Measurements from ENCODE around the gene SUGT1. TPM values are rescaled to one million over a fixed set of nuclear protein-coding genes. Genes with fewer than 3 reads are reported as not detected.
"Not testable (repeated sequence)": the region's sequence is repeated elsewhere in the genome, so short reads cannot be mapped to it uniquely, and the experiment has no call there.

Gene SUGT1
- total and polyA plus RNA-seq, 2 of the 13 experiments (the other 11 are each of a cell fraction or from before 2014, with no cell fraction given): 23.1 to 71.2 TPM

DNA sequence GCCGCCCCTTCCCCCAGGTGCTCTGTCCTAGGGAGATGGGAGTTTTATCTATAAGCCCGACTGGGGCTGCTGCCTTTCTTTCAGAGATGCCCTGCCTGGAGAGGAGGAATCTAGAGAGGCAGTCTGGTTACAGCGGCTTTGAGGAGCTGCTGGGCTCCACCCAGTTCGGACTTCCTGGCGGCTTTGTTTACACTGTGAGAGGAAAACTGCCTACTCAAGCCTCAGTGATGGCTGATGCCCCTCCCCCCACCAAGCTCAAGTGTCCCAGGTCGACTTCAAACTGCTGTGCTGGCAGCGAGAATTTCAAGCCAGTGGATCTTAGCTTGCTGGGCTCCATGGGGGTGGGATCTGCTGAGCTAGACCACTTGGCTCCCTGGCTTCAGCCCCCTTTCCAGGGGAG lies 68.3 kb downstream of the SUGT1 start:
- in situ Hi-C loops (cut with HindIII; ENCODE audit: extremely low pct_ligation_motif_present, low pct_unique_long_range_greater_than_20kb); H3K27ac ChIP-seq (ENCODE audit: extremely low read length, insufficient read depth, low read length); DNase-seq (ENCODE audit: low spot score); H3K9ac ChIP-seq (ENCODE audit: insufficient read depth, low read depth, low read length); H4K20me1 ChIP-seq (ENCODE audit: insufficient read depth, low read length); H3K4me3 ChIP-seq (replicated peaks in 1 of 3; ENCODE audit: insufficient read depth in 1 of 3, low read depth in 2 of 3, low read length in 3 of 3); FAIRE-seq; H3K9me3 ChIP-seq (ENCODE audit: low read length); H3K79me2 ChIP-seq (ENCODE audit: insufficient read depth, low read length); ATAC-seq; H2AFZ ChIP-seq (ENCODE audit: low read length); intact Hi-C loops (cut with micrococcal nuclease; ENCODE audit: unreplicated experiment); CTCF ChIA-PET (ENCODE audit: low intra/inter-chr PET ratio, low total read pairs); H3K36me3 ChIP-seq (replicated peaks in 1 of 2; ENCODE audit: control insufficient read depth in 1 of 2, insufficient read depth in 2 of 2, low read length in 2 of 2); H3K27me3 ChIP-seq (ENCODE audit: control insufficient read depth in 1 of 2, insufficient read depth in 2 of 2, low read length in 2 of 2); H3K4me1 ChIP-seq (ENCODE audit: insufficient read depth, low read length); H3K4me2 ChIP-seq (ENCODE audit: low read depth, low read length); POLR2A ChIA-PET; BruUV-seq (replicated peaks): not testable (repeated sequence)
- 13% methylated on average over 5 of the region's 7 CpGs for WGBS (ENCODE audit: low lambda C conversion rate)
- TF ChIP-seq, protein P1, sequence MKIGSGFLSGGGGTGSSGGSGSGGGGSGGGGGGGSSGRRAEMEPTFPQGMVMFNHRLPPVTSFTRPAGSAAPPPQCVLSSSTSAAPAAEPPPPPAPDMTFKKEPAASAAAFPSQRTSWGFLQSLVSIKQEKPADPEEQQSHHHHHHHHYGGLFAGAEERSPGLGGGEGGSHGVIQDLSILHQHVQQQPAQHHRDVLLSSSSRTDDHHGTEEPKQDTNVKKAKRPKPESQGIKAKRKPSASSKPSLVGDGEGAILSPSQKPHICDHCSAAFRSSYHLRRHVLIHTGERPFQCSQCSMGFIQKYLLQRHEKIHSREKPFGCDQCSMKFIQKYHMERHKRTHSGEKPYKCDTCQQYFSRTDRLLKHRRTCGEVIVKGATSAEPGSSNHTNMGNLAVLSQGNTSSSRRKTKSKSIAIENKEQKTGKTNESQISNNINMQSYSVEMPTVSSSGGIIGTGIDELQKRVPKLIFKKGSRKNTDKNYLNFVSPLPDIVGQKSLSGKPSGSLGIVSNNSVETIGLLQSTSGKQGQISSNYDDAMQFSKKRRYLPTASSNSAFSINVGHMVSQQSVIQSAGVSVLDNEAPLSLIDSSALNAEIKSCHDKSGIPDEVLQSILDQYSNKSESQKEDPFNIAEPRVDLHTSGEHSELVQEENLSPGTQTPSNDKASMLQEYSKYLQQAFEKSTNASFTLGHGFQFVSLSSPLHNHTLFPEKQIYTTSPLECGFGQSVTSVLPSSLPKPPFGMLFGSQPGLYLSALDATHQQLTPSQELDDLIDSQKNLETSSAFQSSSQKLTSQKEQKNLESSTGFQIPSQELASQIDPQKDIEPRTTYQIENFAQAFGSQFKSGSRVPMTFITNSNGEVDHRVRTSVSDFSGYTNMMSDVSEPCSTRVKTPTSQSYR (CRISPR knock-in tag; IDR thresholded peaks at IDR 0.05; ENCODE audit: borderline replicate concordance): peak; percentile 60; the same call in 1 of the 2 replicates

DNA sequence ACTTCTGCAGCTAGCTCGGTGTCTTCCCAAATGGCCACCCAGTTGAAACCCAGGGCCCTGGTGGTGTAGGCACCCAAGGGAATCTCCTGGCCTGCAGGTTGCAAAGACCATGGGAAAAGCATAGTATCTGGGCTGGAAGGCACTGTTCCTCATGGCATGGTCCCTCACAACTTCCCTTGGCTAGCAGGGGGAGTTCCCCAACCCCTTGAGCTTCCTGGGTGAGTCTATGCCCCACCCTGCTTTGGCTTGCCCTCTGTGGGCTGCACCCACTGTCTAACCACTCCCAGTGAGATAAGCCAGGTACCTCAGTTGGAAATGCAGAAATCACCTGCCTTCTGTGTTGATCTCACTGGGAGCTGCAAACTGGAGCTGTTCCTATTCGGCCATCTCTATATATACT lies 68.7 kb downstream of the SUGT1 start:
- H3K27ac ChIP-seq (ENCODE audit: extremely low read length, insufficient read depth, low read length); in situ Hi-C loops (cut with HindIII; ENCODE audit: extremely low pct_ligation_motif_present, low pct_unique_long_range_greater_than_20kb); H3K79me2 ChIP-seq (ENCODE audit: insufficient read depth, low read length); H3K9ac ChIP-seq (ENCODE audit: insufficient read depth, low read depth, low read length); H3K4me1 ChIP-seq (ENCODE audit: insufficient read depth, low read length); H3K36me3 ChIP-seq (replicated peaks in 1 of 2; ENCODE audit: control insufficient read depth in 1 of 2, insufficient read depth in 2 of 2, low read length in 2 of 2); POLR2A ChIA-PET; H3K9me3 ChIP-seq (ENCODE audit: low read length); H3K4me2 ChIP-seq (ENCODE audit: low read depth, low read length); FAIRE-seq; H4K20me1 ChIP-seq (ENCODE audit: insufficient read depth, low read length); H2AFZ ChIP-seq (ENCODE audit: low read length); intact Hi-C loops (cut with micrococcal nuclease; ENCODE audit: unreplicated experiment); CTCF ChIA-PET (ENCODE audit: low intra/inter-chr PET ratio, low total read pairs); ATAC-seq; H3K27me3 ChIP-seq (ENCODE audit: control insufficient read depth in 1 of 2, insufficient read depth in 2 of 2, low read length in 2 of 2); BruUV-seq (replicated peaks); H3K4me3 ChIP-seq (replicated peaks in 1 of 3; ENCODE audit: insufficient read depth in 1 of 3, low read depth in 2 of 3, low read length in 3 of 3); DNase-seq (ENCODE audit: low spot score): not testable (repeated sequence)
- WGBS (ENCODE audit: low lambda C conversion rate): 59% methylated on average over 1 of the region's 2 CpGs
